ENCODE measurements around the gene PRKAG2.

Gene PRKAG2

GRCh38 chr7:151832138-151832537, 44.8 kb downstream of the PRKAG2 start:
- Histone ChIP-seq H3K27ac (ENCODE audit: low read depth, low read length) (no peak overlapping the region), H3F3A (ENCODE audit: control insufficient read depth, insufficient read depth) (no peaks in the 10 kb centered on the region), H3K79me2 (ENCODE audit: control insufficient read depth, low read length) (no peaks in the 10 kb centered on the region), H3K9me2 (replicated peaks; ENCODE audit: control insufficient read depth, low read length) (no peaks in the 10 kb centered on the region), H3K4me1 (ENCODE audit: control insufficient read depth, low read length) (no peaks in the 10 kb centered on the region), H3K4me3 (ENCODE audit: low read length) (no peak overlapping the region), H3K27me3 (ENCODE audit: control insufficient read depth, low read length) (0 out of 2 replicates have a peak, but pooled peaks cover 3% of the 10 kb centered on the region), H3K4me2 (ENCODE audit: low read length) (no peak overlapping the region), H4K20me1 (ENCODE audit: control insufficient read depth, insufficient read depth, low read depth, low read length) (no peaks in the 10 kb centered on the region), H3K36me3 (ENCODE audit: control insufficient read depth, low read length) (no peaks in the 10 kb centered on the region), H3K9me3 (ENCODE audit: control insufficient read depth, insufficient read depth, low read length) (no peaks in the 10 kb centered on the region)
- TF ChIP-seq CTCF (IDR thresholded peaks at IDR 0.05; ENCODE audit: low read depth, low read length, poor library complexity, severe bottlenecking) (no peak), EZH2phosphoT487 (IDR thresholded peaks at IDR 0.05; ENCODE audit: borderline replicate concordance, low read length) (no peak)

- Histone ChIP-seq H3K4me1 (ENCODE audit: control insufficient read depth, low read length) (no peaks in the 10 kb centered on the region), H3K4me3 (ENCODE audit: low read length) (no peak overlapping the region), H3K79me2 (ENCODE audit: control insufficient read depth, low read length) (no peaks in the 10 kb centered on the region), H3K27me3 (ENCODE audit: control insufficient read depth, low read length) (peaks cover 5% of the 10 kb centered on the region; the same call in 1 of the 2 replicates), H3K27ac (ENCODE audit: low read depth, low read length) (no peak overlapping the region), H4K20me1 (ENCODE audit: control insufficient read depth, insufficient read depth, low read depth, low read length) (no peaks in the 10 kb centered on the region), H3K9me3 (ENCODE audit: control insufficient read depth, insufficient read depth, low read length) (no peaks in the 10 kb centered on the region), H3F3A (ENCODE audit: control insufficient read depth, insufficient read depth) (no peaks in the 10 kb centered on the region), H3K36me3 (ENCODE audit: control insufficient read depth, low read length) (no peaks in the 10 kb centered on the region), H3K4me2 (ENCODE audit: low read length) (no peak overlapping the region), H3K9me2 (replicated peaks; ENCODE audit: control insufficient read depth, low read length) (no peaks in the 10 kb centered on the region)
- TF ChIP-seq EZH2phosphoT487 (IDR thresholded peaks at IDR 0.05; ENCODE audit: borderline replicate concordance, low read length) = no peak
- TF ChIP-seq CTCF (IDR thresholded peaks at IDR 0.05; ENCODE audit: low read depth, low read length, poor library complexity, severe bottlenecking) = no peak
These were observed 45.3 kb downstream of the PRKAG2 start for GRCh38 chr7:151831606-151832005.

- TF ChIP-seq EZH2phosphoT487 (IDR thresholded peaks at IDR 0.05; ENCODE audit: borderline replicate concordance, low read length) (no peak), CTCF (IDR thresholded peaks at IDR 0.05; ENCODE audit: low read depth, low read length, poor library complexity, severe bottlenecking) (no peak)
- no peaks in the 10 kb centered on the region for H3K9me3 ChIP-seq (ENCODE audit: control insufficient read depth, insufficient read depth, low read length)
- H3K9me2 ChIP-seq (replicated peaks; ENCODE audit: control insufficient read depth, low read length) = no peaks in the 10 kb centered on the region
- H3K36me3 ChIP-seq (ENCODE audit: control insufficient read depth, low read length) = no peaks in the 10 kb centered on the region
- no peaks in the 10 kb centered on the region for H3F3A ChIP-seq (ENCODE audit: control insufficient read depth, insufficient read depth)
- H3K4me1 ChIP-seq (ENCODE audit: control insufficient read depth, low read length) = no peaks in the 10 kb centered on the region
- no peaks in the 10 kb centered on the region for H3K79me2 ChIP-seq (ENCODE audit: control insufficient read depth, low read length)
- no peak overlapping the region for H3K27ac ChIP-seq (ENCODE audit: low read depth, low read length)
- H3K4me2 ChIP-seq (ENCODE audit: low read length) = no peak overlapping the region
- H3K27me3 ChIP-seq (ENCODE audit: control insufficient read depth, low read length) = peaks cover 13% of the 10 kb centered on the region
- no peaks in the 10 kb centered on the region for H4K20me1 ChIP-seq (ENCODE audit: control insufficient read depth, insufficient read depth, low read depth, low read length)
- no peak overlapping the region for H3K4me3 ChIP-seq (ENCODE audit: low read length)
These were observed 46.6 kb downstream of the PRKAG2 start for GRCh38 chr7:151830121-151830830.

Measured in DOHH2 (cell line).